ENCODE measurements around the gene PPFIBP2. TPM values are rescaled to one million over a fixed set of nuclear protein-coding genes. Genes with fewer than 3 reads are reported as not detected.

The PPFIBP2 gene
- total and polyA plus RNA-seq, 2 of the 13 experiments (the other 11 are each of a cell fraction or from before 2014, with no cell fraction given): 15.0 to 52.5 TPM

GRCh38 chr11:7665473-7666291 is 151.9 kb downstream of the PPFIBP2 start (continued):
- TF ChIP-seq, protein P1, sequence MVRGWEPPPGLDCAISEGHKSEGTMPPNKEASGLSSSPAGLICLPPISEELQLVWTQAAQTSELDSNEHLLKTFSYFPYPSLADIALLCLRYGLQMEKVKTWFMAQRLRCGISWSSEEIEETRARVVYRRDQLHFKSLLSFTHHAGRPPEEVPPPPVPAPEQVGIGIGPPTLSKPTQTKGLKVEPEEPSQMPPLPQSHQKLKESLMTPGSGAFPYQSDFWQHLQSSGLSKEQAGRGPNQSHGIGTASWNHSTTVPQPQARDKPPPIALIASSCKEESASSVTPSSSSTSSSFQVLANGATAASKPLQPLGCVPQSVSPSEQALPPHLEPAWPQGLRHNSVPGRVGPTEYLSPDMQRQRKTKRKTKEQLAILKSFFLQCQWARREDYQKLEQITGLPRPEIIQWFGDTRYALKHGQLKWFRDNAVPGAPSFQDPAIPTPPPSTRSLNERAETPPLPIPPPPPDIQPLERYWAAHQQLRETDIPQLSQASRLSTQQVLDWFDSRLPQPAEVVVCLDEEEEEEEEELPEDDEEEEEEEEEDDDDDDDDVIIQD (CRISPR knock-in tag; IDR thresholded peaks at IDR 0.05; ENCODE audit: low read depth): no peak
- TF ChIP-seq HINFP (CRISPR knock-in tag; IDR thresholded peaks at IDR 0.05; ENCODE audit: low read depth) (no peak), NFIB (CRISPR knock-in tag; IDR thresholded peaks at IDR 0.05; ENCODE audit: borderline replicate concordance) (no peak), SP2 (CRISPR knock-in tag; IDR thresholded peaks at IDR 0.05) (no peak), SAP130 (CRISPR knock-in tag; IDR thresholded peaks at IDR 0.05; ENCODE audit: low read depth) (peak; percentile 28; the same call in 1 of the 2 replicates), ZBTB1 (CRISPR knock-in tag; IDR thresholded peaks at IDR 0.05; ENCODE audit: borderline replicate concordance) (no peak), HNF4G (IDR thresholded peaks at IDR 0.05; ENCODE audit: borderline replicate concordance, low read depth, low read length) (no peak), HNF4G (CRISPR knock-in tag; IDR thresholded peaks at IDR 0.05; ENCODE audit: borderline replicate concordance, low read depth) (no peak), PAF1 (CRISPR knock-in tag; IDR thresholded peaks at IDR 0.05) (no peak), ZNF670 (CRISPR knock-in tag; IDR thresholded peaks at IDR 0.05; ENCODE audit: borderline replicate concordance) (no peak), GTF3A (CRISPR knock-in tag; conservative IDR thresholded peaks at IDR 0.05) (no peak), ZNF24 (IDR thresholded peaks at IDR 0.05) (no peak), ISL2 (CRISPR knock-in tag; IDR thresholded peaks at IDR 0.05) (no peak), MED1 (CRISPR knock-in tag; IDR thresholded peaks at IDR 0.05) (no peak), ZNF619 (CRISPR knock-in tag; IDR thresholded peaks at IDR 0.05) (no peak), MBD4 (IDR thresholded peaks at IDR 0.05; ENCODE audit: borderline replicate concordance, low read length) (no peak), HOXD1 (CRISPR knock-in tag; IDR thresholded peaks at IDR 0.05) (0 out of 2 replicates have a peak, but pooled peaks have one; percentile 32), REPIN1 (CRISPR knock-in tag; IDR thresholded peaks at IDR 0.05; ENCODE audit: borderline replicate concordance, low read depth) (no peak), ESRRA (CRISPR knock-in tag; IDR thresholded peaks at IDR 0.05; ENCODE audit: low read depth) (no peak), PAX8 (CRISPR knock-in tag; IDR thresholded peaks at IDR 0.05; ENCODE audit: borderline replicate concordance) (no peak), HIC2 (CRISPR knock-in tag; IDR thresholded peaks at IDR 0.05; ENCODE audit: low read depth) (no peak), BORCS8-MEF2B (CRISPR knock-in tag; IDR thresholded peaks at IDR 0.05) (no peak), ATM (IDR thresholded peaks at IDR 0.05; ENCODE audit: borderline replicate concordance) (no peak)
- TF ChIP-seq, protein P2, sequence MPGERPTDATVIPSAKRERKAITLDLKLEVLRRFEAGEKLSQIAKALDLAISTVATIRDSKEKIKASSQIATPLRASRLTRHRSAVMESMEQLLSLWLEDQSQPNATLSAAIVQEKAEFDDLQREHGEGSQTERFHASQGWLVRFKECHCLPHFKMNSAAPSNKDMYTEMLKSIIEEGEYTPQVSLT (CRISPR knock-in tag; IDR thresholded peaks at IDR 0.05; ENCODE audit: borderline replicate concordance, low read depth): no peak
- TF ChIP-seq, protein P3, sequence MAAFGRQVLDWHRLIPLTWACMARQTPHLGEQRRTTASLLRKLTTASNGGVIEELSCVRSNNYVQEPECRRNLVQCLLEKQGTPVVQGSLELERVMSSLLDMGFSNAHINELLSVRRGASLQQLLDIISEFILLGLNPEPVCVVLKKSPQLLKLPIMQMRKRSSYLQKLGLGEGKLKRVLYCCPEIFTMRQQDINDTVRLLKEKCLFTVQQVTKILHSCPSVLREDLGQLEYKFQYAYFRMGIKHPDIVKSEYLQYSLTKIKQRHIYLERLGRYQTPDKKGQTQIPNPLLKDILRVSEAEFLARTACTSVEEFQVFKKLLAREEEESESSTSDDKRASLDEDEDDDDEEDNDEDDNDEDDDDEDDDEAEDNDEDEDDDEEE (CRISPR knock-in tag; IDR thresholded peaks at IDR 0.05): no peak
